Chondrocyte (in vitro differentiated cells): ENCODE measurements around the gene GPR176. TPM values are rescaled to one million over a fixed set of nuclear protein-coding genes. Genes with fewer than 3 reads are reported as not detected.
A peak's percentile ranks its signal among the peaks of the same experiment; 100 is the strongest.

Experiments
- DNase-seq: peaks from one replicate; pipeline ENCODE4 v3.0.0; 2021; ENCODE audit warnings: mixed read lengths, low spot score
- H3K27ac Mint-ChIP-seq: one replicate; pipeline ENCODE4 v1.8.0; 2021; ENCODE audit warnings: mild to moderate bottlenecking, moderate library complexity, mixed read lengths; ENCODE audit not compliant: unreplicated experiment
- H3K27me3 Mint-ChIP-seq: 2 replicates; pipeline ENCODE4 v1.8.0; 2021; ENCODE audit warnings: low read depth, mixed read lengths
- H3K36me3 Mint-ChIP-seq: 2 replicates; pipeline ENCODE4 v1.8.0; 2021; ENCODE audit warnings: low read depth, mixed read lengths
- H3K4me1 Mint-ChIP-seq: 2 replicates; pipeline ENCODE4 v1.8.0; 2021; ENCODE audit warnings: low read depth, mild to moderate bottlenecking, mixed read lengths
- H3K4me3 Mint-ChIP-seq: one replicate; pipeline ENCODE4 v1.8.0; 2021; ENCODE audit warnings: mild to moderate bottlenecking, moderate library complexity, mixed read lengths; ENCODE audit not compliant: unreplicated experiment
- H3K9me3 Mint-ChIP-seq: 2 replicates; pipeline ENCODE4 v1.8.0; 2021; ENCODE audit warnings: low read depth, mixed read lengths
- CTCF ChIP-seq: fragments of 200-600 bp; sonication (generic); IDR thresholded peaks from 2 replicates; pipeline ENCODE4 v1.5.0; 2021; ENCODE audit warnings: antibody characterized with exemption, mild to moderate bottlenecking, moderate library complexity
- total RNA-seq: library from RNA; stranded (reverse); gene quantifications from 3 replicates; pipeline ENCODE4 v1.2.1, GENCODE V29; 2021

The GPR176 gene
- total RNA-seq, 1 donor from 2014 or later = 31.1 TPM

GRCh38 chr15:39888243-39888642, 31.8 kb downstream of the GPR176 start:
- no peaks in the 10 kb centered on the region for H3K27me3 Mint-ChIP-seq
- TF ChIP-seq CTCF = no peak
- H3K4me1 Mint-ChIP-seq = peaks cover 20% of the 10 kb centered on the region
- no peaks in the 10 kb centered on the region for H3K9me3 Mint-ChIP-seq
- no peak for DNase-seq
- peaks cover 1% of the 10 kb centered on the region for H3K36me3 Mint-ChIP-seq
- no peak overlapping the region for H3K4me3 Mint-ChIP-seq
- H3K27ac Mint-ChIP-seq = peak overlapping the region; percentile 82

- no peak for DNase-seq
- H3K36me3 Mint-ChIP-seq = peaks cover 1% of the 10 kb centered on the region
- H3K27me3 Mint-ChIP-seq = no peaks in the 10 kb centered on the region
- H3K27ac Mint-ChIP-seq = peak overlapping the region; percentile 82
- peak; percentile 82 for TF ChIP-seq CTCF
- H3K4me1 Mint-ChIP-seq = peaks cover 20% of the 10 kb centered on the region
- H3K4me3 Mint-ChIP-seq = no peak overlapping the region
- H3K9me3 Mint-ChIP-seq = no peaks in the 10 kb centered on the region
Measured at GRCh38 chr15:39887832-39888231, 32.2 kb downstream of the GPR176 start.

GRCh38 chr15:39887211-39887610, 32.9 kb downstream of the GPR176 start:
- DNase-seq = no peak
- no peaks in the 10 kb centered on the region for H3K9me3 Mint-ChIP-seq
- H3K27ac Mint-ChIP-seq = no peak overlapping the region
- no peak overlapping the region for H3K4me3 Mint-ChIP-seq
- H3K4me1 Mint-ChIP-seq = peaks cover 20% of the 10 kb centered on the region
- H3K27me3 Mint-ChIP-seq = no peaks in the 10 kb centered on the region
- no peak for TF ChIP-seq CTCF
- H3K36me3 Mint-ChIP-seq = no peaks in the 10 kb centered on the region

GRCh38 chr15:39886418-39886817, 33.6 kb downstream of the GPR176 start:
- Mint-ChIP-seq H3K4me1 (peaks cover 24% of the 10 kb centered on the region), H3K27me3 (no peaks in the 10 kb centered on the region), H3K36me3 (no peaks in the 10 kb centered on the region), H3K4me3 (no peak overlapping the region), H3K9me3 (no peaks in the 10 kb centered on the region), H3K27ac (no peak overlapping the region)
- no peak for TF ChIP-seq CTCF
- DNase-seq = no peak

GRCh38 chr15:39885099-39885777, 34.8 kb downstream of the GPR176 start:
- Mint-ChIP-seq H3K27me3 (no peaks in the 10 kb centered on the region), H3K4me3 (no peak overlapping the region), H3K4me1 (peaks cover 24% of the 10 kb centered on the region), H3K36me3 (no peaks in the 10 kb centered on the region), H3K27ac (no peak overlapping the region), H3K9me3 (no peaks in the 10 kb centered on the region)
- no peak for TF ChIP-seq CTCF
- no peak for DNase-seq
